Endothelial cell of umbilical vein (primary cell): ENCODE measurements around the gene LILRA2. TPM values are rescaled to one million over a fixed set of nuclear protein-coding genes. Genes with fewer than 3 reads are reported as not detected.

Source experiments
- BruUV-seq: library from RNA; stranded (reverse); fragments of 400-500 nt; replicated peaks from 2 replicates; lab custom pipeline; 2021; lab: Mats Ljungman, UMichigan
- CTCF ChIA-PET: fragments of 300-600, 350-600 bp; sonication (Branson Sonifier 250); formaldehyde crosslinking; loops from one replicate; lab custom pipeline; 2021; ENCODE audit warnings: antibody characterized with exemption, inconsistent platforms; lab: Charles Lee
- POLR2A ChIA-PET: fragments of 300-600, 350-600 bp; sonication (Branson Sonifier 250); formaldehyde crosslinking; loops from one replicate; lab custom pipeline; 2021; ENCODE audit warnings: antibody characterized with exemption, inconsistent platforms; lab: Charles Lee
- DNase-seq: peaks from one replicate; pipeline ENCODE4 v3.0.0-alpha.2; 2011; ENCODE audit warnings: low read depth, low spot score
- FAIRE-seq: peaks from 2 replicates; lab custom pipeline; 2011; peaks lifted over from hg19 to GRCh38; lab: Jason Lieb, UNC
- H2AFZ ChIP-seq: 2 replicates; pipeline ENCODE4 v1.6.0; 2012; ENCODE audit warnings: low read depth, low read length, control low read depth, inconsistent platforms
- H3K27ac ChIP-seq: 2 replicates; pipeline ENCODE4 v1.5.1; 2011; ENCODE audit warnings: low read depth, mild to moderate bottlenecking, control low read depth, low read length, moderate library complexity; ENCODE audit not compliant: insufficient read depth
- H3K27me3 ChIP-seq, 2 experiments: 2 replicates each; pipeline versions ENCODE4 v1.6.0 to v1.6.1; 2011; ENCODE audit warnings: low read length in 2 of 2, mixed read lengths in 1 of 2; ENCODE audit not compliant: control insufficient read depth in 2 of 2, insufficient read depth in 2 of 2
- H3K36me3 ChIP-seq, 2 experiments: 2 replicates in 1 of 2; 3 replicates in 1 of 2; pipeline ENCODE4 v1.5.1; 2011; ENCODE audit warnings: low read length in 2 of 2, mild to moderate bottlenecking in 1 of 2, moderate library complexity in 1 of 2; ENCODE audit not compliant: control insufficient read depth in 2 of 2, insufficient read depth in 2 of 2; ENCODE audit errors: extremely low read depth in 1 of 2
- H3K4me1 ChIP-seq: 3 replicates; pipeline ENCODE4 v1.5.1; 2011; ENCODE audit warnings: mild to moderate bottlenecking, low read length; ENCODE audit not compliant: control insufficient read depth, insufficient read depth; ENCODE audit errors: extremely low read depth
- H3K4me2 ChIP-seq: 2 replicates; pipeline ENCODE4 v1.6.1; 2011; ENCODE audit warnings: low read length, control low read depth, mixed read lengths; ENCODE audit not compliant: insufficient read depth
- H3K4me3 ChIP-seq, 3 experiments: fragments of 200-600 bp in 1 of 3; sonication (generic), shearing (Covaris generic) in 1 of 3; replicated peaks in 1 of 3; 2 replicates each; pipeline ENCODE4 v1.5.1; 2011 to 2016; ENCODE audit warnings: control low read depth in 3 of 3, low read length in 3 of 3, mild to moderate bottlenecking in 2 of 3, inconsistent platforms in 1 of 3, low read depth in 1 of 3, moderate library complexity in 1 of 3; ENCODE audit not compliant: insufficient read depth in 1 of 3
- H3K79me2 ChIP-seq: 2 replicates; pipeline ENCODE4 v1.6.0; 2012; ENCODE audit warnings: low read length, inconsistent platforms; ENCODE audit not compliant: control insufficient read depth, insufficient read depth
- H3K9ac ChIP-seq: replicated peaks from 2 replicates; pipeline ENCODE3; 2011; ENCODE audit warnings: low read length, control low read depth; ENCODE audit not compliant: insufficient read depth; ENCODE audit errors: extremely low read depth
- H3K9me1 ChIP-seq: replicated peaks from 3 replicates; pipeline ENCODE4 v1.6.0; 2011; ENCODE audit warnings: mild to moderate bottlenecking, low read length; ENCODE audit not compliant: control insufficient read depth, insufficient read depth; ENCODE audit errors: extremely low read depth
- H3K9me3 ChIP-seq: replicated peaks from 2 replicates; pipeline ENCODE4 v1.5.1; 2012; ENCODE audit warnings: low read length, inconsistent platforms; ENCODE audit not compliant: control insufficient read depth, insufficient read depth
- H4K20me1 ChIP-seq: replicated peaks from 2 replicates; pipeline ENCODE3; 2011; ENCODE audit warnings: mild to moderate bottlenecking, low read length; ENCODE audit not compliant: control insufficient read depth, insufficient read depth; ENCODE audit errors: extremely low read depth
- CTCF ChIP-seq, 2 donors: IDR thresholded peaks; 1 replicate in 1 of 2; 2 replicates in 1 of 2; pipeline ENCODE4 v1.5.1; 2011; ENCODE audit warnings: low read length in 2 of 2, mild to moderate bottlenecking in 2 of 2, moderate library complexity in 2 of 2, control low read depth in 1 of 2, inconsistent platforms in 1 of 2, low read depth in 1 of 2; ENCODE audit not compliant: insufficient read depth in 1 of 2; ENCODE audit errors: extremely low read depth in 1 of 2
- EZH2 ChIP-seq: IDR thresholded peaks from 2 replicates; pipeline ENCODE4 v1.6.1; 2012; ENCODE audit warnings: borderline replicate concordance, low read depth, mild to moderate bottlenecking, moderate library complexity, low read length, inconsistent platforms; ENCODE audit not compliant: severe bottlenecking
- FOS ChIP-seq: IDR thresholded peaks from 2 replicates; pipeline ENCODE4 v1.6.1; 2011; ENCODE audit warnings: mild to moderate bottlenecking, low read length, moderate library complexity, borderline replicate concordance; ENCODE audit not compliant: insufficient read depth
- GATA2 ChIP-seq: IDR thresholded peaks from 2 replicates; pipeline ENCODE4 v1.7.0; 2011; ENCODE audit warnings: low read depth, mild to moderate bottlenecking, moderate library complexity, mixed read lengths, low read length; ENCODE audit not compliant: insufficient read length, insufficient read depth
- JUN ChIP-seq: IDR thresholded peaks from 2 replicates; pipeline ENCODE4 v1.6.1; 2011; ENCODE audit warnings: borderline replicate concordance, low read depth; ENCODE audit not compliant: insufficient read length, insufficient read depth
- MYC ChIP-seq: IDR thresholded peaks from one replicate; pipeline ENCODE4 v1.6.1; 2011; ENCODE audit warnings: mild to moderate bottlenecking, low read depth, low read length
- POLR2A ChIP-seq: IDR thresholded peaks from 2 replicates; pipeline ENCODE4 v1.6.1; 2012; ENCODE audit warnings: low read depth, mild to moderate bottlenecking, control low read depth, low read length
- POLR2AphosphoS5 ChIP-seq: IDR thresholded peaks from 2 replicates; pipeline ENCODE4 v1.6.1; 2012; ENCODE audit warnings: low read depth, mild to moderate bottlenecking, control low read depth, low read length, moderate library complexity; ENCODE audit not compliant: insufficient read depth
- dilution Hi-C: fragments of 300-500 bp; cut with MboI; formaldehyde crosslinking; loops from one replicate; pipeline ENCODE4 v1.15.0; 2019; ENCODE audit warnings: low sequenced_read_pairs; ENCODE audit not compliant: extremely low pct_ligation_motif_present
- intact Hi-C: fragments of 100-400 bp; cut with micrococcal nuclease; formaldehyde crosslinking; loops from one replicate; pipeline ENCODE4 v1.10.0; 2022
- polyA plus RNA-seq, 4 experiments: library from polyadenylated mRNA; depleted of rRNA in 3 of 4; stranded (reverse) in 3 of 4; unstranded in 1 of 4; fragments of >200 nt; gene quantifications; 2 replicates each; pipeline versions ENCODE4 v1.2.1 to v1.2.3, GENCODE V29; 2011 to 2012; ENCODE audit warnings: missing spikeins in 1 of 4
- small RNA-seq: library from RNA; depleted of rRNA; stranded (forward); fragments of <200 nt; gene quantifications from one replicate; pipeline ENCODE3, GENCODE V24; 2012; ENCODE audit warnings: low replicate concordance, low read depth; ENCODE audit not compliant: insufficient read depth, insufficient read length
- total RNA-seq: library from RNA; stranded (reverse); gene quantifications from 2 replicates; pipeline ENCODE4 v1.2.3, GENCODE V29; 2021

LILRA2 gene
- total and polyA plus RNA-seq, 2 donors (not counting 3 experiments of a cell fraction or from before 2014, with no cell fraction given), result not detected

GRCh38 chr19:54638683-54639082 is 65.1 kb downstream of the LILRA2 start:
- H3K4me2 ChIP-seq, result no peak overlapping the region
- no peak overlapping the region for H3K27ac ChIP-seq
- no peaks in the 10 kb centered on the region for H3K27me3 ChIP-seq
- no peaks in the 10 kb centered on the region for H3K9me3 ChIP-seq
- H3K9ac ChIP-seq, result no peak overlapping the region
- H3K4me3 ChIP-seq, result no peak overlapping the region
- H3K9me1 ChIP-seq, result no peaks in the 10 kb centered on the region
- no peaks in the 10 kb centered on the region for H3K36me3 ChIP-seq
- H4K20me1 ChIP-seq, result no peaks in the 10 kb centered on the region
- TF ChIP-seq JUN (no peak), FOS (no peak), EZH2 (no peak), GATA2 (no peak), POLR2AphosphoS5 (no peak), MYC (no peak), CTCF (IDR thresholded peaks at IDR 0.05; ENCODE audit: extremely low read depth in 1 of 2, insufficient read depth in 1 of 2, low read depth in 1 of 2, low read length in 2 of 2) (no peak), POLR2A (no peak)
- ChIA-PET POLR2A (no interaction called here), CTCF (no interaction called here)
- dilution Hi-C loops (no loop called here), intact Hi-C loops (no loop called here)
- BruUV-seq, result no TSS peak
- no peaks in the 10 kb centered on the region for H3K79me2 ChIP-seq
- FAIRE-seq (no peak), DNase-seq (no peak)
- no peaks in the 10 kb centered on the region for H3K4me1 ChIP-seq
- no peak overlapping the region for H2AFZ ChIP-seq

Small RNA genes lying within 50 kb of the gene (small RNA-seq; reads per million reads assigned to genes)
- not detected for gene AC245036.2

Other genes starting within 250 kb of the LILRA2 start
- not detected in 2 replicates for gene LILRA4, start 234.6 kb upstream of the LILRA2 start, total RNA-seq
- gene LILRA4, start 234.6 kb upstream of the LILRA2 start, polyA plus RNA-seq, result not detected in 2 replicates
- gene LAIR1, start 208.9 kb upstream of the LILRA2 start, total RNA-seq, result not detected in 2 replicates
- not detected in 2 replicates for gene LAIR1, start 208.9 kb upstream of the LILRA2 start, polyA plus RNA-seq
- gene TTYH1, start 158.3 kb upstream of the LILRA2 start, total RNA-seq, result not detected in 2 replicates
- not detected in 2 replicates for gene TTYH1, start 158.3 kb upstream of the LILRA2 start, polyA plus RNA-seq
- gene LENG8, start 124.6 kb upstream of the LILRA2 start, total RNA-seq, result 213 and 218 TPM in 2 replicates
- gene LENG8, start 124.6 kb upstream of the LILRA2 start, polyA plus RNA-seq, result 130 and 134 TPM in 2 replicates
- 2.8 and 3.2 TPM in 2 replicates for gene LENG9, start 110.0 kb upstream of the LILRA2 start, total RNA-seq
- gene LENG9, start 110.0 kb upstream of the LILRA2 start, polyA plus RNA-seq, result 0.97 and 1.5 TPM in 2 replicates
- gene CDC42EP5, start 100.5 kb upstream of the LILRA2 start, total RNA-seq, result 73.8 and 85.5 TPM in 2 replicates
- 37.3 and 48.3 TPM in 2 replicates for gene CDC42EP5, start 100.5 kb upstream of the LILRA2 start, polyA plus RNA-seq
- gene LAIR2, start 71.0 kb upstream of the LILRA2 start, total RNA-seq, result not detected in 2 replicates
- not detected in 2 replicates for gene LAIR2, start 71.0 kb upstream of the LILRA2 start, polyA plus RNA-seq
- gene LILRA1, start 19.8 kb downstream of the LILRA2 start, total RNA-seq, result not detected in 2 replicates
- gene LILRA1, start 19.8 kb downstream of the LILRA2 start, polyA plus RNA-seq, result not detected in 2 replicates
- not detected in 2 replicates for gene LILRB1, start 56.7 kb downstream of the LILRA2 start, total RNA-seq
- gene LILRB1, start 56.7 kb downstream of the LILRA2 start, polyA plus RNA-seq, result not detected in 2 replicates
- gene LILRB4, start 89.2 kb downstream of the LILRA2 start, total RNA-seq, result not detected in 2 replicates
- not detected in 2 replicates for gene LILRB4, start 89.2 kb downstream of the LILRA2 start, polyA plus RNA-seq
- gene KIR3DL3, start 150.7 kb downstream of the LILRA2 start, total RNA-seq, result not detected in 2 replicates
- gene KIR3DL3, start 150.7 kb downstream of the LILRA2 start, polyA plus RNA-seq, result not detected in 2 replicates
- gene KIR2DL3, start 164.7 kb downstream of the LILRA2 start, total RNA-seq, result not detected in 2 replicates
- not detected in 2 replicates for gene KIR2DL3, start 164.7 kb downstream of the LILRA2 start, polyA plus RNA-seq
- not detected in 2 replicates for gene KIR2DL1, start 196.0 kb downstream of the LILRA2 start, total RNA-seq
- gene KIR2DL1, start 196.0 kb downstream of the LILRA2 start, polyA plus RNA-seq, result not detected in 2 replicates
- gene KIR2DL4, start 229.8 kb downstream of the LILRA2 start, total RNA-seq, result not detected in 2 replicates
- gene KIR2DL4, start 229.8 kb downstream of the LILRA2 start, polyA plus RNA-seq, result not detected in 2 replicates
- gene KIR3DL1, start 242.7 kb downstream of the LILRA2 start, total RNA-seq, result not detected in 2 replicates
- not detected in 2 replicates for gene KIR3DL1, start 242.7 kb downstream of the LILRA2 start, polyA plus RNA-seq